ENCODE data around the gene GMDS.
A peak's percentile ranks its signal among the peaks of the same experiment; 100 is the strongest.

Gene GMDS

GRCh38 chr6:1627827-1628560, 617.4 kb downstream of the GMDS start:
- WGBS, 2 experiments (ENCODE audit: insufficient coverage in 2 of 2): 37 to 42% methylated on average over 9 of the region's 10 CpGs
- no peaks in the 10 kb centered on the region for H3K36me3 ChIP-seq (ENCODE audit: control insufficient read depth, insufficient read depth, low read length)

GRCh38 chr6:1626481-1626880, 618.9 kb downstream of the GMDS start:
- Histone ChIP-seq H3K4me1 (ENCODE audit: control insufficient read depth, insufficient read depth, low read length, poor library complexity, severe bottlenecking) (peaks cover 3% of the 10 kb centered on the region), H3K27ac (ENCODE audit: low read depth, low read length, severe bottlenecking) (no peak overlapping the region), H3K4me3 (ENCODE audit: extremely low read depth, insufficient read depth, low read length, poor library complexity, severe bottlenecking) (no peak overlapping the region), H3K36me3 (ENCODE audit: control insufficient read depth, insufficient read depth, low read length) (no peaks in the 10 kb centered on the region), H3K9me3 (ENCODE audit: control insufficient read depth, low read length) (no peaks in the 10 kb centered on the region)
- no CpG with 5 or more reads among the region's 4 CpGs for WGBS, 2 experiments (ENCODE audit: insufficient coverage in 2 of 2)

More at GRCh38 chr6:1627827-1628560, 617.4 kb downstream of the GMDS start:
- H3K4me3 ChIP-seq (ENCODE audit: extremely low read depth, insufficient read depth, low read length, poor library complexity, severe bottlenecking): no peak overlapping the region
- no peak overlapping the region for H3K27ac ChIP-seq (ENCODE audit: low read depth, low read length, severe bottlenecking)
- H3K4me1 ChIP-seq (ENCODE audit: control insufficient read depth, insufficient read depth, low read length, poor library complexity, severe bottlenecking): peaks cover 3% of the 10 kb centered on the region
- no peaks in the 10 kb centered on the region for H3K9me3 ChIP-seq (ENCODE audit: control insufficient read depth, low read length)

GRCh38 chr6:1625794-1626435, 619.5 kb downstream of the GMDS start:
- no peaks in the 10 kb centered on the region for H3K9me3 ChIP-seq (ENCODE audit: control insufficient read depth, low read length)
- no peak overlapping the region for H3K27ac ChIP-seq (ENCODE audit: low read depth, low read length, severe bottlenecking)
- H3K4me3 ChIP-seq (ENCODE audit: extremely low read depth, insufficient read depth, low read length, poor library complexity, severe bottlenecking): no peak overlapping the region
- H3K36me3 ChIP-seq (ENCODE audit: control insufficient read depth, insufficient read depth, low read length): no peaks in the 10 kb centered on the region
- peaks cover 3% of the 10 kb centered on the region for H3K4me1 ChIP-seq (ENCODE audit: control insufficient read depth, insufficient read depth, low read length, poor library complexity, severe bottlenecking)
- 18 to 35% methylated on average over 8 to 14 of the region's 18 CpGs for WGBS, 2 experiments (ENCODE audit: insufficient coverage in 2 of 2)

DNA sequence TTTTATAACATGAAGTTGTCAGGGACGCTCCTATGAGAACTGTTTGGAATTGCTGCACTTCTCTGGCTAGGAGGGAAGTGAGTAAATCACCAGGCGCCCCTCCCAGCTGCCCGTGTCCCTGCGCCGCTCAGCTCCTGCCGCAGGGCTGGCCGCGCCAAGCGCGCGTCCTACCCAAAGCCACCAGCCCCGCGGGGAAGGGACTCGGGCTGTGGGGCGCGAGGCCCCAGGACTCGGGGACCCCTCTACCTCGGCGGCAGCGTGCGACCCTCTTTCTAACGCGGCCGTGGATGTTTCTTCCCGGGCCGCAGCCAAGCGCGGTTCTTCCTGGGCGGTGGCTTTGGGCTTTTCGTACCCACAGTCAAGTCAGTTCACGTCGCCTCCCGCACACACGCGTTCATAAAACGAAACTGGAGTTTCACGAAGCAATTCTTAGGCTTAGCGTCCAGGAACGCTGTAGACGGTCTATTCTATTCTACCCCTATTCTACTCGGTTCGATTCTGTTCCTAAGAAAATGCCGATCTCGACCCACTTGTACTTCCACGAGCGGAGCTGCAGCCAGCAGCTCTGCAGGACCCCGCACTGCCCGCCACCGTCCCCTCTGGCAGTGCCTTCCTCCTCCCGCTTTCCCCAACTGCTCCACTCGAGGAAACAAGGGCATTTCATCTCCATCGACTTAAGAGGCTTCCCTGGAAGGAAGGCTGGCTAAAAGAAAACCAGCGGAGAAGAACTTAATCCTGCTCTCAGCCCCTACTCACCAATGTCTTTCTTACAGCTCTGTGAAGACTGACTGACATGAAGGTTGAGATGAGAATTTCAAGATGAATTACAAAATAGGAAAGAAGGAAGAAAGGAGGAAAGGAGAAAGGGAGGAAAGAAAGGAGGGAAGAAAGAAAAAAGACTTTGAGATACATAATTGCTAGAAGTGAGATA, 620.3 kb downstream of the GMDS start:
- 3% methylated on average over 40 to 43 of the region's 53 CpGs for WGBS, 2 experiments (ENCODE audit: insufficient coverage in 2 of 2)
- Histone ChIP-seq H3K27ac (ENCODE audit: low read depth, low read length, severe bottlenecking) (no peak overlapping the region), H3K9me3 (ENCODE audit: control insufficient read depth, low read length) (no peaks in the 10 kb centered on the region), H3K4me3 (ENCODE audit: extremely low read depth, insufficient read depth, low read length, poor library complexity, severe bottlenecking) (peak overlapping the region; percentile 31), H3K36me3 (ENCODE audit: control insufficient read depth, insufficient read depth, low read length) (no peaks in the 10 kb centered on the region), H3K4me1 (ENCODE audit: control insufficient read depth, insufficient read depth, low read length, poor library complexity, severe bottlenecking) (peaks cover 3% of the 10 kb centered on the region)

- WGBS, 2 experiments (ENCODE audit: insufficient coverage in 2 of 2): 1% methylated on average over 49 to 59 of the region's 66 CpGs
- H3K36me3 ChIP-seq (ENCODE audit: control insufficient read depth, insufficient read depth, low read length): no peaks in the 10 kb centered on the region
- peaks cover 3% of the 10 kb centered on the region for H3K4me1 ChIP-seq (ENCODE audit: control insufficient read depth, insufficient read depth, low read length, poor library complexity, severe bottlenecking)
- no peaks in the 10 kb centered on the region for H3K9me3 ChIP-seq (ENCODE audit: control insufficient read depth, low read length)
- H3K27ac ChIP-seq (ENCODE audit: low read depth, low read length, severe bottlenecking): no peak overlapping the region
- H3K4me3 ChIP-seq (ENCODE audit: extremely low read depth, insufficient read depth, low read length, poor library complexity, severe bottlenecking): peak overlapping the region; percentile 31
These were observed 621.2 kb downstream of the GMDS start for GRCh38 chr6:1624058-1624850.

DNA sequence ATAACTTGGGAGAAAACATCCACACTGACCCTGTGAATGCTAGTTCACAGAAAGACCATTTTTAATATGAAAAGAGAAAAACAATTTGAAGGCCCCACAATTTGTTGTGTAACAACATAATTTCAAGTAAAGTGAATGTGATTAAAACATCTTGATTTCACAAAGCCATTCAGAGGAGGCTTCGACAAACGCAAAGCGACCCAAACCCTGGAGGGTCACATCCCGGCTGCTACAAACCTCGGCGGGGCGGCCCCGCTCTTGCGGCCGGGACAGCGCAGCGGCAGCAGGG, 621.7 kb downstream of the GMDS start:
- Histone ChIP-seq H3K4me1 (ENCODE audit: control insufficient read depth, insufficient read depth, low read length, poor library complexity, severe bottlenecking) (peaks cover 3% of the 10 kb centered on the region), H3K36me3 (ENCODE audit: control insufficient read depth, insufficient read depth, low read length) (no peaks in the 10 kb centered on the region), H3K9me3 (ENCODE audit: control insufficient read depth, low read length) (no peaks in the 10 kb centered on the region), H3K4me3 (ENCODE audit: extremely low read depth, insufficient read depth, low read length, poor library complexity, severe bottlenecking) (no peak overlapping the region), H3K27ac (ENCODE audit: low read depth, low read length, severe bottlenecking) (no peak overlapping the region)
- 1 to 6% methylated on average over 7 to 12 of the region's 12 CpGs for WGBS, 2 experiments (ENCODE audit: insufficient coverage in 2 of 2)

GRCh38 chr6:1622851-1623768, 622.3 kb downstream of the GMDS start:
- H3K27ac ChIP-seq (ENCODE audit: low read depth, low read length, severe bottlenecking): no peak overlapping the region
- H3K36me3 ChIP-seq (ENCODE audit: control insufficient read depth, insufficient read depth, low read length): no peaks in the 10 kb centered on the region
- H3K4me1 ChIP-seq (ENCODE audit: control insufficient read depth, insufficient read depth, low read length, poor library complexity, severe bottlenecking): peaks cover 3% of the 10 kb centered on the region
- WGBS, 2 experiments (ENCODE audit: insufficient coverage in 2 of 2): 22 to 34% methylated on average over 4 to 6 of the region's 8 CpGs
- no peak overlapping the region for H3K4me3 ChIP-seq (ENCODE audit: extremely low read depth, insufficient read depth, low read length, poor library complexity, severe bottlenecking)
- H3K9me3 ChIP-seq (ENCODE audit: control insufficient read depth, low read length): no peaks in the 10 kb centered on the region

- H3K4me3 ChIP-seq (ENCODE audit: extremely low read depth, insufficient read depth, low read length, poor library complexity, severe bottlenecking): no peak overlapping the region
- no peak overlapping the region for H3K27ac ChIP-seq (ENCODE audit: low read depth, low read length, severe bottlenecking)
- no peaks in the 10 kb centered on the region for H3K9me3 ChIP-seq (ENCODE audit: control insufficient read depth, low read length)
- 64 to 70% methylated on average over 9 to 14 of the region's 15 CpGs for WGBS, 2 experiments (ENCODE audit: insufficient coverage in 2 of 2)
- H3K36me3 ChIP-seq (ENCODE audit: control insufficient read depth, insufficient read depth, low read length): no peaks in the 10 kb centered on the region
- peaks cover 3% of the 10 kb centered on the region for H3K4me1 ChIP-seq (ENCODE audit: control insufficient read depth, insufficient read depth, low read length, poor library complexity, severe bottlenecking)
These were observed 623.1 kb downstream of the GMDS start for GRCh38 chr6:1622220-1622850.

GRCh38 chr6:1621070-1621701, 624.2 kb downstream of the GMDS start:
- Histone ChIP-seq H3K4me3 (ENCODE audit: extremely low read depth, insufficient read depth, low read length, poor library complexity, severe bottlenecking) (no peak overlapping the region), H3K27ac (ENCODE audit: low read depth, low read length, severe bottlenecking) (no peak overlapping the region), H3K36me3 (ENCODE audit: control insufficient read depth, insufficient read depth, low read length) (no peaks in the 10 kb centered on the region), H3K9me3 (ENCODE audit: control insufficient read depth, low read length) (no peaks in the 10 kb centered on the region), H3K4me1 (ENCODE audit: control insufficient read depth, insufficient read depth, low read length, poor library complexity, severe bottlenecking) (peaks cover 3% of the 10 kb centered on the region)
- 19 to 22% methylated on average over 15 to 22 of the region's 30 CpGs for WGBS, 2 experiments (ENCODE audit: insufficient coverage in 2 of 2)
